Endothelial cell of umbilical vein (primary cell): ENCODE data around the gene COG2. TPM values are rescaled to one million over a fixed set of nuclear protein-coding genes. Genes with fewer than 3 reads are reported as not detected.

Source experiments
- BruUV-seq: library from RNA; stranded (reverse); fragments of 400-500 nt; replicated peaks from 2 replicates; lab custom pipeline; 2021; lab: Mats Ljungman, UMichigan
- CTCF ChIA-PET: fragments of 300-600, 350-600 bp; sonication (Branson Sonifier 250); formaldehyde crosslinking; loops from one replicate; lab custom pipeline; 2021; ENCODE audit warnings: antibody characterized with exemption, inconsistent platforms; lab: Charles Lee
- POLR2A ChIA-PET: fragments of 300-600, 350-600 bp; sonication (Branson Sonifier 250); formaldehyde crosslinking; loops from one replicate; lab custom pipeline; 2021; ENCODE audit warnings: antibody characterized with exemption, inconsistent platforms; lab: Charles Lee
- DNase-seq: peaks from one replicate; pipeline ENCODE4 v3.0.0-alpha.2; 2011; ENCODE audit warnings: low read depth, low spot score
- FAIRE-seq: peaks from 2 replicates; lab custom pipeline; 2011; peaks lifted over from hg19 to GRCh38; lab: Jason Lieb, UNC
- H2AFZ ChIP-seq: 2 replicates; pipeline ENCODE4 v1.6.0; 2012; ENCODE audit warnings: low read depth, low read length, control low read depth, inconsistent platforms
- H3K27ac ChIP-seq: 2 replicates; pipeline ENCODE4 v1.5.1; 2011; ENCODE audit warnings: low read depth, mild to moderate bottlenecking, control low read depth, low read length, moderate library complexity; ENCODE audit not compliant: insufficient read depth
- H3K27me3 ChIP-seq, 2 experiments: 2 replicates each; pipeline versions ENCODE4 v1.6.0 to v1.6.1; 2011; ENCODE audit warnings: low read length in 2 of 2, mixed read lengths in 1 of 2; ENCODE audit not compliant: control insufficient read depth in 2 of 2, insufficient read depth in 2 of 2
- H3K36me3 ChIP-seq, 2 experiments: 2 replicates in 1 of 2; 3 replicates in 1 of 2; pipeline ENCODE4 v1.5.1; 2011; ENCODE audit warnings: low read length in 2 of 2, mild to moderate bottlenecking in 1 of 2, moderate library complexity in 1 of 2; ENCODE audit not compliant: control insufficient read depth in 2 of 2, insufficient read depth in 2 of 2; ENCODE audit errors: extremely low read depth in 1 of 2
- H3K4me1 ChIP-seq: 3 replicates; pipeline ENCODE4 v1.5.1; 2011; ENCODE audit warnings: mild to moderate bottlenecking, low read length; ENCODE audit not compliant: control insufficient read depth, insufficient read depth; ENCODE audit errors: extremely low read depth
- H3K4me2 ChIP-seq: 2 replicates; pipeline ENCODE4 v1.6.1; 2011; ENCODE audit warnings: low read length, control low read depth, mixed read lengths; ENCODE audit not compliant: insufficient read depth
- H3K4me3 ChIP-seq, 3 experiments: fragments of 200-600 bp in 1 of 3; sonication (generic), shearing (Covaris generic) in 1 of 3; replicated peaks in 1 of 3; 2 replicates each; pipeline ENCODE4 v1.5.1; 2011 to 2016; ENCODE audit warnings: control low read depth in 3 of 3, low read length in 3 of 3, mild to moderate bottlenecking in 2 of 3, inconsistent platforms in 1 of 3, low read depth in 1 of 3, moderate library complexity in 1 of 3; ENCODE audit not compliant: insufficient read depth in 1 of 3
- H3K79me2 ChIP-seq: 2 replicates; pipeline ENCODE4 v1.6.0; 2012; ENCODE audit warnings: low read length, inconsistent platforms; ENCODE audit not compliant: control insufficient read depth, insufficient read depth
- H3K9ac ChIP-seq: replicated peaks from 2 replicates; pipeline ENCODE3; 2011; ENCODE audit warnings: low read length, control low read depth; ENCODE audit not compliant: insufficient read depth; ENCODE audit errors: extremely low read depth
- H3K9me1 ChIP-seq: replicated peaks from 3 replicates; pipeline ENCODE4 v1.6.0; 2011; ENCODE audit warnings: mild to moderate bottlenecking, low read length; ENCODE audit not compliant: control insufficient read depth, insufficient read depth; ENCODE audit errors: extremely low read depth
- H3K9me3 ChIP-seq: replicated peaks from 2 replicates; pipeline ENCODE4 v1.5.1; 2012; ENCODE audit warnings: low read length, inconsistent platforms; ENCODE audit not compliant: control insufficient read depth, insufficient read depth
- H4K20me1 ChIP-seq: replicated peaks from 2 replicates; pipeline ENCODE3; 2011; ENCODE audit warnings: mild to moderate bottlenecking, low read length; ENCODE audit not compliant: control insufficient read depth, insufficient read depth; ENCODE audit errors: extremely low read depth
- CTCF ChIP-seq, 2 donors: IDR thresholded peaks; 1 replicate in 1 of 2; 2 replicates in 1 of 2; pipeline ENCODE4 v1.5.1; 2011; ENCODE audit warnings: low read length in 2 of 2, mild to moderate bottlenecking in 2 of 2, moderate library complexity in 2 of 2, control low read depth in 1 of 2, inconsistent platforms in 1 of 2, low read depth in 1 of 2; ENCODE audit not compliant: insufficient read depth in 1 of 2; ENCODE audit errors: extremely low read depth in 1 of 2
- EZH2 ChIP-seq: IDR thresholded peaks from 2 replicates; pipeline ENCODE4 v1.6.1; 2012; ENCODE audit warnings: borderline replicate concordance, low read depth, mild to moderate bottlenecking, moderate library complexity, low read length, inconsistent platforms; ENCODE audit not compliant: severe bottlenecking
- FOS ChIP-seq: IDR thresholded peaks from 2 replicates; pipeline ENCODE4 v1.6.1; 2011; ENCODE audit warnings: mild to moderate bottlenecking, low read length, moderate library complexity, borderline replicate concordance; ENCODE audit not compliant: insufficient read depth
- GATA2 ChIP-seq: IDR thresholded peaks from 2 replicates; pipeline ENCODE4 v1.7.0; 2011; ENCODE audit warnings: low read depth, mild to moderate bottlenecking, moderate library complexity, mixed read lengths, low read length; ENCODE audit not compliant: insufficient read length, insufficient read depth
- JUN ChIP-seq: IDR thresholded peaks from 2 replicates; pipeline ENCODE4 v1.6.1; 2011; ENCODE audit warnings: borderline replicate concordance, low read depth; ENCODE audit not compliant: insufficient read length, insufficient read depth
- MYC ChIP-seq: IDR thresholded peaks from one replicate; pipeline ENCODE4 v1.6.1; 2011; ENCODE audit warnings: mild to moderate bottlenecking, low read depth, low read length
- POLR2A ChIP-seq: IDR thresholded peaks from 2 replicates; pipeline ENCODE4 v1.6.1; 2012; ENCODE audit warnings: low read depth, mild to moderate bottlenecking, control low read depth, low read length
- POLR2AphosphoS5 ChIP-seq: IDR thresholded peaks from 2 replicates; pipeline ENCODE4 v1.6.1; 2012; ENCODE audit warnings: low read depth, mild to moderate bottlenecking, control low read depth, low read length, moderate library complexity; ENCODE audit not compliant: insufficient read depth
- dilution Hi-C: fragments of 300-500 bp; cut with MboI; formaldehyde crosslinking; loops from one replicate; pipeline ENCODE4 v1.15.0; 2019; ENCODE audit warnings: low sequenced_read_pairs; ENCODE audit not compliant: extremely low pct_ligation_motif_present
- intact Hi-C: fragments of 100-400 bp; cut with micrococcal nuclease; formaldehyde crosslinking; loops from one replicate; pipeline ENCODE4 v1.10.0; 2022
- polyA plus RNA-seq, 4 experiments: library from polyadenylated mRNA; depleted of rRNA in 3 of 4; stranded (reverse) in 3 of 4; unstranded in 1 of 4; fragments of >200 nt; gene quantifications; 2 replicates each; pipeline versions ENCODE4 v1.2.1 to v1.2.3, GENCODE V29; 2011 to 2012; ENCODE audit warnings: missing spikeins in 1 of 4
- total RNA-seq: library from RNA; stranded (reverse); gene quantifications from 2 replicates; pipeline ENCODE4 v1.2.3, GENCODE V29; 2021
- TF ChIP-seq, protein P1 (sequence below): IDR thresholded peaks from 2 replicates; pipeline ENCODE4 v1.6.1; 2011; ENCODE audit not compliant: insufficient read depth, insufficient read length

The COG2 gene
- total and polyA plus RNA-seq, 2 donors (not counting 3 experiments of a cell fraction or from before 2014, with no cell fraction given): 7.6 to 24.2 TPM

DNA sequence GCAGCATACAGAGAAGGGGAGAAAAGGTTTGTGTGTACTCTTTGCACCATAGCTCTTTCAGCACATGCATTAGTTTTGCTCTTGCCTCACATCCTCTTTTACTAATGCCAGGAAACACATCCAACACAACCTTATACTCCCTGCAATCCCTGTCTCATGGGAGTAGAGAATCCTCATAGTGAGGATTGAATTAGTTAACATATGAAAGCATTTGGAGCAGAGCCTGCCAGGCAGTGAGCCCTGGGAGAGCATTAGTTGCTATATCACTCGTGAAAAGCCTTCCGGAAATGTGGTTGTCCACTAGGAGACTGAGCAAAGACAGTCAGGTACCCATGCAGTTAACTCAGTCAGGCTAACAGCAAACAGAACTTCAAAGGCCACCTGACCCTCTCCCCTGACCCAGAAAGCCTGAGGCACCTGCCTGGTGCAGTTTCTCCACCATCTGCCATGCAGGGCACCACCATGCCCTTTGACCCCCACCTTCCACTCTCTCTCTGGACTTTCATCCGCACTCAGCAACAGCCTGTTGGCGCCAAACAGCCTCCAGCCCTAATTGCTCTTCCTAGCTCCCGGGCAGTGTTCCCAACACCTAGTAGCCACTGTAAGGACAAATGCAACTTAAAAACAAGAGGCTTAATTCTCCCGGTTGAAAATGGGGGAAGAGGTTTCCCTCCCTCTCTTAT is 86.6 kb downstream of the COG2 start:
- FAIRE-seq (no peak), DNase-seq (no peak)
- Histone ChIP-seq H3K9me1 (no peaks in the 10 kb centered on the region), H3K9ac (no peak overlapping the region), H3K9me3 (no peaks in the 10 kb centered on the region), H3K4me3 (no peak overlapping the region), H3K27me3 (peaks cover 0 to 2% of the 10 kb centered on the region in 2 experiments), H3K4me2 (no peak overlapping the region), H3K4me1 (no peaks in the 10 kb centered on the region), H3K27ac (no peak overlapping the region), H4K20me1 (no peaks in the 10 kb centered on the region), H3K79me2 (no peaks in the 10 kb centered on the region), H3K36me3 (no peaks in the 10 kb centered on the region), H2AFZ (no peak overlapping the region)
- TF ChIP-seq POLR2AphosphoS5 (no peak), JUN (no peak), GATA2 (no peak), EZH2 (no peak), MYC (no peak), POLR2A (no peak), FOS (no peak), CTCF (IDR thresholded peaks at IDR 0.05; ENCODE audit: extremely low read depth in 1 of 2, insufficient read depth in 1 of 2, low read depth in 1 of 2, low read length in 2 of 2) (no peak)
- TF ChIP-seq, protein P1, sequence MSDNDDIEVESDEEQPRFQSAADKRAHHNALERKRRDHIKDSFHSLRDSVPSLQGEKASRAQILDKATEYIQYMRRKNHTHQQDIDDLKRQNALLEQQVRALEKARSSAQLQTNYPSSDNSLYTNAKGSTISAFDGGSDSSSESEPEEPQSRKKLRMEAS: no peak
- BruUV-seq: no TSS peak
- CTCF ChIA-PET: no interaction called here
- POLR2A ChIA-PET: no interaction called here
- intact Hi-C loops (no loop called here), dilution Hi-C loops (no loop called here)
